Measurements from ENCODE around the gene PXMP2. TPM values are rescaled to one million over a fixed set of nuclear protein-coding genes. Genes with fewer than 3 reads are reported as not detected.

PXMP2 gene
- total RNA-seq, 2 experiments from 2014 or later = 58.1 to 103 TPM

DNA sequence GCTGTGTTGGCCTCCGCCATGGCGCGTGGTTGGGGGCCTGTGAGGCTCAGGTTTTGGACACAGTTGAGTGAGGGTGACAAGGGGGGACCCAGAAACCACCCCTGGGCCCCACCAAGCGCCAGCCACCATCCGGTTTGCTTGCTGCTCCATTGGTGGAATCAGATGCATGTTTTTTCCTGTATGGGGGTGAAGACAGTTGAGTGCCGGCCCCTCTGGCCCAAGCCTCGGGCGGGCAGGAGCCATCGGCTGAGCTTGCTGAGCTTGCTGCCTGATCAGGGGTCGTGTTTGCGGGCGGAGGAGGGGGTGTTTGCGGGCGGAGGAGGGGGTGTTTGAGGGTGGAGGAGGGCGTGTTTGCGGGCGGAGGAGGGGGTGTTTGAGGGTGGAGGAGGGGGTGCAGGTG, 29.6 kb downstream of the PXMP2 start:
- H3K4me3 ChIP-seq (ENCODE audit: low read depth, low read length, poor library complexity, severe bottlenecking) = no peak overlapping the region
- intact Hi-C loops (cut with micrococcal nuclease; ENCODE audit: unreplicated experiment) = no loop called here
- H3K36me3 ChIP-seq (ENCODE audit: insufficient read depth, low read length) = peaks cover 89% of the 10 kb centered on the region
- H3K27ac ChIP-seq (ENCODE audit: low read depth, low read length, poor library complexity, severe bottlenecking) = no peak overlapping the region
- no peak overlapping the region for H2AFZ ChIP-seq (ENCODE audit: low read length)
- peaks cover 13% of the 10 kb centered on the region; the same call in 1 of the 2 replicates for H4K20me1 ChIP-seq (ENCODE audit: insufficient read depth, low read length)
- POLR2A ChIA-PET = no interaction called here
- no TSS peak for BruUV-seq (replicated peaks)
- H3K79me2 ChIP-seq (ENCODE audit: insufficient read depth, low read depth, low read length) = peaks cover 29% of the 10 kb centered on the region
- TF ChIP-seq EZH2phosphoT487 (IDR thresholded peaks at IDR 0.05; ENCODE audit: borderline replicate concordance, low read depth, low read length) = no peak
- TF ChIP-seq, protein P1, sequence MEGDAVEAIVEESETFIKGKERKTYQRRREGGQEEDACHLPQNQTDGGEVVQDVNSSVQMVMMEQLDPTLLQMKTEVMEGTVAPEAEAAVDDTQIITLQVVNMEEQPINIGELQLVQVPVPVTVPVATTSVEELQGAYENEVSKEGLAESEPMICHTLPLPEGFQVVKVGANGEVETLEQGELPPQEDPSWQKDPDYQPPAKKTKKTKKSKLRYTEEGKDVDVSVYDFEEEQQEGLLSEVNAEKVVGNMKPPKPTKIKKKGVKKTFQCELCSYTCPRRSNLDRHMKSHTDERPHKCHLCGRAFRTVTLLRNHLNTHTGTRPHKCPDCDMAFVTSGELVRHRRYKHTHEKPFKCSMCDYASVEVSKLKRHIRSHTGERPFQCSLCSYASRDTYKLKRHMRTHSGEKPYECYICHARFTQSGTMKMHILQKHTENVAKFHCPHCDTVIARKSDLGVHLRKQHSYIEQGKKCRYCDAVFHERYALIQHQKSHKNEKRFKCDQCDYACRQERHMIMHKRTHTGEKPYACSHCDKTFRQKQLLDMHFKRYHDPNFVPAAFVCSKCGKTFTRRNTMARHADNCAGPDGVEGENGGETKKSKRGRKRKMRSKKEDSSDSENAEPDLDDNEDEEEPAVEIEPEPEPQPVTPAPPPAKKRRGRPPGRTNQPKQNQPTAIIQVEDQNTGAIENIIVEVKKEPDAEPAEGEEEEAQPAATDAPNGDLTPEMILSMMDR (conservative IDR thresholded peaks at IDR 0.05; ENCODE audit: low read length) = no peak
- CTCF ChIA-PET (ENCODE audit: unreplicated experiment) = no interaction called here
- H3K9me2 ChIP-seq (ENCODE audit: insufficient read depth, low read length) = no peaks in the 10 kb centered on the region
- no peak for DNase-seq (ENCODE audit: low spot score)
- no peak overlapping the region for H3K4me2 ChIP-seq (ENCODE audit: low read length)
- no peaks in the 10 kb centered on the region for H3K9me3 ChIP-seq (ENCODE audit: low read length)
- peaks cover 4% of the 10 kb centered on the region for H3K4me1 ChIP-seq (ENCODE audit: insufficient read depth, low read length, poor library complexity, severe bottlenecking)

GRCh38 chr12:132717531-132718387, 30.4 kb downstream of the PXMP2 start:
- intact Hi-C loops (cut with micrococcal nuclease; ENCODE audit: unreplicated experiment) = no loop called here
- H2AFZ ChIP-seq (ENCODE audit: low read length) = no peak overlapping the region
- TF ChIP-seq, protein P1 (conservative IDR thresholded peaks at IDR 0.05; ENCODE audit: low read length) = no peak
- no peak for TF ChIP-seq EZH2phosphoT487 (IDR thresholded peaks at IDR 0.05; ENCODE audit: borderline replicate concordance, low read depth, low read length)
- no peak overlapping the region for H3K4me3 ChIP-seq (ENCODE audit: low read depth, low read length, poor library complexity, severe bottlenecking)
- CTCF ChIA-PET (ENCODE audit: unreplicated experiment) = no interaction called here
- no peak overlapping the region for H3K4me2 ChIP-seq (ENCODE audit: low read length)
- POLR2A ChIA-PET = no interaction called here
- no peak for DNase-seq (ENCODE audit: low spot score)
- peaks cover 21% of the 10 kb centered on the region for H3K79me2 ChIP-seq (ENCODE audit: insufficient read depth, low read depth, low read length)
- H4K20me1 ChIP-seq (ENCODE audit: insufficient read depth, low read length) = peaks cover 13% of the 10 kb centered on the region; the same call in 1 of the 2 replicates
- peaks cover 90% of the 10 kb centered on the region for H3K36me3 ChIP-seq (ENCODE audit: insufficient read depth, low read length)
- no peaks in the 10 kb centered on the region for H3K9me2 ChIP-seq (ENCODE audit: insufficient read depth, low read length)
- no peak overlapping the region for H3K27ac ChIP-seq (ENCODE audit: low read depth, low read length, poor library complexity, severe bottlenecking)
- H3K4me1 ChIP-seq (ENCODE audit: insufficient read depth, low read length, poor library complexity, severe bottlenecking) = no peaks in the 10 kb centered on the region
- no TSS peak for BruUV-seq (replicated peaks)
- H3K9me3 ChIP-seq (ENCODE audit: low read length) = no peaks in the 10 kb centered on the region

DNA sequence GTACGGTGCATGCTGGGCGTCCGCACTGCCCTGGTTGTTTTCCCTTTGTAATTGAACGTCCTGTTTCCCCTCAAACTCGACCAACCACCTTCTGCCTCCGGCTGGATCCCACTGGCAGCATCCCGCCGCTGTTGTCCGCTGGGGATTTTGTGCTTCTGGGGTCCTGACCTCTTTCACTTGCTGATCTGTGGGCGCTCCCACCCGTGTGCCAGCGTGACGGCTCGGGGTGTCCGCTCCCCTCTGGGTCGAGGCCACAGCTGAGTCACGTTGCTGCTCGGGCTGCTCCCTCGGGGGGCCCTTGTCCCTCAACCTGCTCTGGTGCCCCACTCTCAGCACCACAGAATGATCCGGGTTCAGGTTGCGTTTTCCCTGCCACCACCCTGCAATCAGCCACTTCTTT, 31.3 kb downstream of the PXMP2 start:
- Histone ChIP-seq H3K4me2 (ENCODE audit: low read length) (no peak overlapping the region), H3K79me2 (ENCODE audit: insufficient read depth, low read depth, low read length) (peaks cover 13% of the 10 kb centered on the region), H3K36me3 (ENCODE audit: insufficient read depth, low read length) (peaks cover 90% of the 10 kb centered on the region), H3K4me1 (ENCODE audit: insufficient read depth, low read length, poor library complexity, severe bottlenecking) (no peaks in the 10 kb centered on the region), H4K20me1 (ENCODE audit: insufficient read depth, low read length) (peaks cover 9% of the 10 kb centered on the region; the same call in 1 of the 2 replicates), H3K9me2 (ENCODE audit: insufficient read depth, low read length) (no peaks in the 10 kb centered on the region), H3K4me3 (ENCODE audit: low read depth, low read length, poor library complexity, severe bottlenecking) (no peak overlapping the region), H3K9me3 (ENCODE audit: low read length) (no peaks in the 10 kb centered on the region), H2AFZ (ENCODE audit: low read length) (no peak overlapping the region), H3K27ac (ENCODE audit: low read depth, low read length, poor library complexity, severe bottlenecking) (no peak overlapping the region)
- no TSS peak for BruUV-seq (replicated peaks)
- ChIA-PET CTCF (ENCODE audit: unreplicated experiment) (interaction anchor here (0.5 kb wide), 1 partner anchor 9 kb away, joined by 4 read pairs; no protein-coding TSS in a partner anchor), POLR2A (no interaction called here)
- TF ChIP-seq, protein P1 (conservative IDR thresholded peaks at IDR 0.05; ENCODE audit: low read length) = no peak
- TF ChIP-seq EZH2phosphoT487 (IDR thresholded peaks at IDR 0.05; ENCODE audit: borderline replicate concordance, low read depth, low read length) = no peak
- no peak for DNase-seq (ENCODE audit: low spot score)
- intact Hi-C loops (cut with micrococcal nuclease; ENCODE audit: unreplicated experiment) = no loop called here
